ENCODE measurements around the gene FGD2. TPM values are rescaled to one million over a fixed set of nuclear protein-coding genes. Genes with fewer than 3 reads are reported as not detected.

The FGD2 gene
- total and polyA plus RNA-seq, 9 of the 15 experiments (the other 6 are each of a cell fraction or from before 2014, with no cell fraction given), result 0.09 TPM; not detected in 8

DNA sequence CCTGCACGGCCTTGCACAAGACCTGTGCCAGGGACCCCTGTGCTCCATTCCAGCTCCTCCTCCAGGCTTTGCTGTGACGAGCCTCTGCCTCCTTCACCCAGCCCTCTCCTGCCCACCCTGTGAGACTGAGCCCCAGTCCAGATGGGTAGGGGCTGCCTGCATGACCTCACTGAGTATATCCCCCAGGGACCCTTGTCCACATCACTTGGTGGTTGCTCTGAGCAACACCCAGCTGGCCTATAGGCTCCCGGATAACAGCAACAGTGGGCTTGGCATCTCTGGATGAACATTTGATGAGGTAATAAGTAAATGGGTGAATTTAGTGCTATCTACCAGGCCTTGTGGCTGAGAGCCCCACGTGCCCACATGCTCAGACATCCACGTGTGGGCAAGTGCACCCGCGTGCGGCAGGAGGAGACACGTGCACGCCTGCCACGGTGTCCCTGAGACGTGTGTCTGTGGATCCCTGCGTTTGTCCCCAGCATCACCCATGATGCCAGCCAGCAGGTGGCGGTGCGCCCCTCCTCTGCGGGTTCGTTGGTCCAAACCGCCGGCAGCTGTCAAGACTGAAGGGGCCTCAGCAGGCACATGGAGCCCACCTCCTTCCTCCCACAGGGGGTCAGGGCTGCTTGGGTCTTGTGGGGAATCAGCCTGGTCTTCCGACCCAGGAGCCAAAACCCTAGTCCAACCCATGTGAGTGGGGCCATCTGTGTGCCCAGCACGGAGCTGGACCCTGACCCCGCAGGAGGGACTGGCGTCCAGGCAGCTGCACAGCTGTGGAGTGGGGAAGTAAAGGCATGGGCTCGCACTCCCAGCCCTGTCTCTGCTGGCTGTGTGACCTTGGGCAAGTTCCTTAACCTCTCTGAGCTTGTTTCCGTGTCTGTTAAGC is 45.9 kb downstream of the FGD2 start (continued):
- TF ChIP-seq REST (IDR thresholded peaks at IDR 0.05; ENCODE audit: borderline replicate concordance), result peak; percentile 95
- no peak for TF ChIP-seq REST (CRISPR knock-in tag; IDR thresholded peaks at IDR 0.05; ENCODE audit: low read depth)
- peak; percentile 79; the same call in 1 of the 2 replicates for TF ChIP-seq RFX1 (IDR thresholded peaks at IDR 0.05)
- no peak for TF ChIP-seq ARID3B (CRISPR knock-in tag; IDR thresholded peaks at IDR 0.05; ENCODE audit: borderline replicate concordance)
- peak; percentile 50; the same call in 1 of the 2 replicates for TF ChIP-seq ZNF143 (CRISPR knock-in tag; IDR thresholded peaks at IDR 0.05)
- TF ChIP-seq DPF2 (IDR thresholded peaks at IDR 0.05), result peak; percentile 64
- no peak for TF ChIP-seq ZNF140 (CRISPR knock-in tag; IDR thresholded peaks at IDR 0.05)
- TF ChIP-seq SIRT6 (IDR thresholded peaks at IDR 0.05; ENCODE audit: low read depth, low read length), result no peak
- no peak for TF ChIP-seq NR2C1 (IDR thresholded peaks at IDR 0.05)
- TF ChIP-seq NR2C1 (tag; IDR thresholded peaks at IDR 0.05), result peak; percentile 25; the same call in 1 of the 2 replicates
- no peak for TF ChIP-seq GTF2B (IDR thresholded peaks at IDR 0.05; ENCODE audit: extremely low read depth, insufficient read length)
- TF ChIP-seq MBD1 (CRISPR knock-in tag; IDR thresholded peaks at IDR 0.05), result no peak
- TF ChIP-seq SAFB2 (IDR thresholded peaks at IDR 0.05; ENCODE audit: borderline replicate concordance, low read depth, low read length, severe bottlenecking), result no peak
- TF ChIP-seq IFI16 (CRISPR knock-in tag; IDR thresholded peaks at IDR 0.05), result peak; percentile 2; the same call in 1 of the 2 replicates
